Glutamatergic neuron (in vitro differentiated cells): Measurements from ENCODE around the gene MGARP. TPM values are rescaled to one million over a fixed set of nuclear protein-coding genes. Genes with fewer than 3 reads are reported as not detected.

Source experiments
- DNase-seq: peaks from one replicate; pipeline ENCODE4 v3.0.0; 2022
- H3K27ac Mint-ChIP-seq: one replicate; pipeline ENCODE4 v1.8.0; 2020; ENCODE audit warnings: mild to moderate bottlenecking, mixed read lengths, inconsistent platforms; ENCODE audit not compliant: unreplicated experiment
- H3K27me3 Mint-ChIP-seq: one replicate; pipeline ENCODE4 v1.8.0; 2020; ENCODE audit warnings: mild to moderate bottlenecking, moderate library complexity, mixed read lengths, inconsistent platforms; ENCODE audit not compliant: unreplicated experiment
- H3K36me3 Mint-ChIP-seq: one replicate; pipeline ENCODE4 v1.8.0; 2020; ENCODE audit warnings: mild to moderate bottlenecking, mixed read lengths, inconsistent platforms; ENCODE audit not compliant: unreplicated experiment
- H3K4me1 Mint-ChIP-seq: one replicate; pipeline ENCODE4 v1.8.0; 2020; ENCODE audit warnings: mild to moderate bottlenecking, low read depth, mixed read lengths, inconsistent platforms; ENCODE audit not compliant: unreplicated experiment
- H3K4me3 Mint-ChIP-seq: one replicate; pipeline ENCODE4 v1.8.0; 2020; ENCODE audit warnings: mild to moderate bottlenecking, mixed read lengths, inconsistent platforms; ENCODE audit not compliant: unreplicated experiment
- H3K9me3 Mint-ChIP-seq: one replicate; pipeline ENCODE4 v1.8.0; 2020; ENCODE audit warnings: mild to moderate bottlenecking, moderate library complexity, mixed read lengths, inconsistent platforms; ENCODE audit not compliant: unreplicated experiment
- CTCF ChIP-seq: fragments of 200-600 bp; sonication (generic); IDR thresholded peaks from one replicate; pipeline ENCODE4 v1.5.0; 2021; ENCODE audit not compliant: partially characterized antibody, unreplicated experiment
- total RNA-seq: library from RNA; stranded (reverse); fragmentation: NEBNext Ultra II Directional; extraction: Animal tissue kit (Norgen Biotek cat#: 25700); gene quantifications from one replicate; pipeline ENCODE4 v1.2.1, GENCODE V29; 2021; ENCODE audit not compliant: unreplicated experiment

MGARP gene
- total RNA-seq, 1 donor from 2014 or later = 0.69 TPM

DNA sequence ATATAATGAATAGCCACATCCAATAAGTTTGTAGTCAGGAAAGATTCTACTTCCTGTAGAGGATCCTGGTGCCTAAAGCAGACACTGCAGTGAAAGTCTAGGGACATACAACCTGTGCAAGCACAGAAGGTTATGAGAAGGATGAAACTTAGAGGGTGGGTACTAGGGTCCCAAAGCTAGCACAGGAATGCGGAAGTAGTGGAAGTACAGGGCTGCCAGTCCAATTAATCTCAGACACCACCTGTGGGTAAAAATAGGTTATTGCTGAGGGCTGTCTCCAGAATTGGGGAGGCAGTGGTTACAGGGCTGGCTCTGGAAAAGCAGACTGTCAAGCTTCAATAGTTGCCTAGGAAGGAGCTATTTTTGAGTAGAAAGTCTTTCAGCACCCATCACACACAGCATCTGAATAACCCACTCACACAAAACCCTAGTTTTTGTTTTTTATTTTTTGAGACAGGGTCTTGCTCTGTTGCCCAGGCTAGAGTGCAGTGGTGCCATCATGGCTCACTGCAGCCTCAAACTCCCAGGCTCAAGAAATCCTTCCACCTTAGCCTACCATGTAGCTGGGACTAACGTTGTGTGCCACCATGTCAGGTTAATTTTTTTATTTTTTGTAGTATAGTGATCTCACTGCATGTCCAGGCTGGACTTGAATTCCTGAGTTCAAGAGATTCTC lies 52.2 kb downstream of the MGARP start:
- TF ChIP-seq CTCF = no peak
- DNase-seq = no peak
- no peaks in the 10 kb centered on the region for H3K27me3 Mint-ChIP-seq
- no peak overlapping the region for H3K27ac Mint-ChIP-seq
- H3K9me3 Mint-ChIP-seq = peaks cover 1% of the 10 kb centered on the region
- no peaks in the 10 kb centered on the region for H3K4me1 Mint-ChIP-seq
- no peaks in the 10 kb centered on the region for H3K36me3 Mint-ChIP-seq
- no peak overlapping the region for H3K4me3 Mint-ChIP-seq

GRCh38 chr4:139223682-139224317 lies 56.2 kb downstream of the MGARP start:
- Mint-ChIP-seq H3K4me3 (no peak overlapping the region), H3K27ac (no peak overlapping the region), H3K4me1 (no peaks in the 10 kb centered on the region), H3K36me3 (no peaks in the 10 kb centered on the region), H3K27me3 (peaks cover 2% of the 10 kb centered on the region), H3K9me3 (peaks cover 1% of the 10 kb centered on the region)
- no peak for TF ChIP-seq CTCF
- no peak for DNase-seq

- Mint-ChIP-seq H3K27ac (no peak overlapping the region), H3K4me3 (no peak overlapping the region), H3K27me3 (peaks cover 2% of the 10 kb centered on the region), H3K9me3 (peaks cover 1% of the 10 kb centered on the region), H3K4me1 (no peaks in the 10 kb centered on the region), H3K36me3 (no peaks in the 10 kb centered on the region)
- DNase-seq = no peak
- no peak for TF ChIP-seq CTCF
Measured at GRCh38 chr4:139222215-139222614, 57.8 kb downstream of the MGARP start.

GRCh38 chr4:139221687-139222086 lies 58.3 kb downstream of the MGARP start:
- no peak for DNase-seq
- Mint-ChIP-seq H3K36me3 (no peaks in the 10 kb centered on the region), H3K4me3 (no peak overlapping the region), H3K9me3 (peaks cover 1% of the 10 kb centered on the region), H3K27me3 (peaks cover 2% of the 10 kb centered on the region), H3K4me1 (no peaks in the 10 kb centered on the region), H3K27ac (no peak overlapping the region)
- no peak for TF ChIP-seq CTCF

- no peak overlapping the region for H3K4me3 Mint-ChIP-seq
- no peaks in the 10 kb centered on the region for H3K36me3 Mint-ChIP-seq
- no peak for DNase-seq
- no peak for TF ChIP-seq CTCF
- H3K9me3 Mint-ChIP-seq = peaks cover 1% of the 10 kb centered on the region
- peaks cover 2% of the 10 kb centered on the region for H3K27me3 Mint-ChIP-seq
- H3K27ac Mint-ChIP-seq = no peak overlapping the region
- H3K4me1 Mint-ChIP-seq = no peaks in the 10 kb centered on the region
Measured at GRCh38 chr4:139219450-139220055, 60.5 kb downstream of the MGARP start.
